ENCODE data around the gene AKAP17A.

AKAP17A gene

GRCh38 chrX:1606496-1606895 is 15.1 kb downstream of the AKAP17A start:
- H3F3A ChIP-seq (ENCODE audit: insufficient read depth, low read length), result no peaks in the 10 kb centered on the region

GRCh38 chrX:1609311-1609710 is 17.9 kb downstream of the AKAP17A start:
- no peak overlapping the region for H3K9ac ChIP-seq (ENCODE audit: low read length)
- no peak overlapping the region for H3K4me3 ChIP-seq (ENCODE audit: low read length)
- H3K27ac ChIP-seq (ENCODE audit: low read length), result no peak overlapping the region

More at GRCh38 chrX:1606496-1606895, 15.1 kb downstream of the AKAP17A start:
- no peaks in the 10 kb centered on the region for H3K9me3 ChIP-seq (replicated peaks; ENCODE audit: insufficient read depth, low read length)
- no peaks in the 10 kb centered on the region for H4K20me1 ChIP-seq (ENCODE audit: insufficient read depth, low read length)
- no peaks in the 10 kb centered on the region for H3K4me1 ChIP-seq (ENCODE audit: low read length)
- H3K27me3 ChIP-seq (replicated peaks; ENCODE audit: insufficient read depth, low read length), result no peaks in the 10 kb centered on the region
- H3K4me2 ChIP-seq (ENCODE audit: low read depth, low read length), result no peak overlapping the region
- no peaks in the 10 kb centered on the region for H3K79me2 ChIP-seq (ENCODE audit: low read length)
- no peak overlapping the region for H3K4me3 ChIP-seq (ENCODE audit: low read length)
- TF ChIP-seq CTCF (IDR thresholded peaks at IDR 0.05; ENCODE audit: low read length) (no peak), EZH2 (optimal IDR thresholded peaks at IDR 0.05; ENCODE audit: low read depth, low read length) (no peak), EZH2phosphoT487 (IDR thresholded peaks at IDR 0.05; ENCODE audit: low read length) (no peak)
- H3K36me3 ChIP-seq (replicated peaks; ENCODE audit: insufficient read depth, low read length), result no peaks in the 10 kb centered on the region
- H2AFZ ChIP-seq (ENCODE audit: low read length), result no peak overlapping the region
- H3K27ac ChIP-seq (ENCODE audit: low read length), result no peak overlapping the region
- H3K9ac ChIP-seq (ENCODE audit: low read length), result no peak overlapping the region
- no peak for DNase-seq
- no peaks in the 10 kb centered on the region for H3K9me2 ChIP-seq (replicated peaks; ENCODE audit: insufficient read depth, low read length)

GRCh38 chrX:1609762-1610161 is 18.4 kb downstream of the AKAP17A start:
- H3F3A ChIP-seq (ENCODE audit: insufficient read depth, low read length), result no peaks in the 10 kb centered on the region
- DNase-seq, result no peak
- no peaks in the 10 kb centered on the region for H3K36me3 ChIP-seq (replicated peaks; ENCODE audit: insufficient read depth, low read length)
- no peaks in the 10 kb centered on the region for H4K20me1 ChIP-seq (ENCODE audit: insufficient read depth, low read length)
- H3K27ac ChIP-seq (ENCODE audit: low read length), result no peak overlapping the region
- no peaks in the 10 kb centered on the region for H3K4me1 ChIP-seq (ENCODE audit: low read length)
- H3K4me2 ChIP-seq (ENCODE audit: low read depth, low read length), result no peak overlapping the region
- no peaks in the 10 kb centered on the region for H3K79me2 ChIP-seq (ENCODE audit: low read length)
- no peak for TF ChIP-seq CTCF (IDR thresholded peaks at IDR 0.05; ENCODE audit: low read length)
- no peak for TF ChIP-seq EZH2phosphoT487 (IDR thresholded peaks at IDR 0.05; ENCODE audit: low read length)
- TF ChIP-seq EZH2 (optimal IDR thresholded peaks at IDR 0.05; ENCODE audit: low read depth, low read length), result no peak
- no peak overlapping the region for H2AFZ ChIP-seq (ENCODE audit: low read length)
- H3K4me3 ChIP-seq (ENCODE audit: low read length), result no peak overlapping the region
- H3K27me3 ChIP-seq (replicated peaks; ENCODE audit: insufficient read depth, low read length), result no peaks in the 10 kb centered on the region
- H3K9me2 ChIP-seq (replicated peaks; ENCODE audit: insufficient read depth, low read length), result no peaks in the 10 kb centered on the region
- no peaks in the 10 kb centered on the region for H3K9me3 ChIP-seq (replicated peaks; ENCODE audit: insufficient read depth, low read length)
- H3K9ac ChIP-seq (ENCODE audit: low read length), result no peak overlapping the region

More at GRCh38 chrX:1609311-1609710, 17.9 kb downstream of the AKAP17A start:
- Histone ChIP-seq H3K4me2 (ENCODE audit: low read depth, low read length) (no peak overlapping the region), H3K27me3 (replicated peaks; ENCODE audit: insufficient read depth, low read length) (no peaks in the 10 kb centered on the region), H3K4me1 (ENCODE audit: low read length) (no peaks in the 10 kb centered on the region), H4K20me1 (ENCODE audit: insufficient read depth, low read length) (no peaks in the 10 kb centered on the region), H3K9me2 (replicated peaks; ENCODE audit: insufficient read depth, low read length) (no peaks in the 10 kb centered on the region), H3F3A (ENCODE audit: insufficient read depth, low read length) (no peaks in the 10 kb centered on the region), H3K79me2 (ENCODE audit: low read length) (no peaks in the 10 kb centered on the region), H2AFZ (ENCODE audit: low read length) (no peak overlapping the region), H3K9me3 (replicated peaks; ENCODE audit: insufficient read depth, low read length) (no peaks in the 10 kb centered on the region), H3K36me3 (replicated peaks; ENCODE audit: insufficient read depth, low read length) (no peaks in the 10 kb centered on the region)
- no peak for TF ChIP-seq CTCF (IDR thresholded peaks at IDR 0.05; ENCODE audit: low read length)
- TF ChIP-seq EZH2 (optimal IDR thresholded peaks at IDR 0.05; ENCODE audit: low read depth, low read length), result no peak
- TF ChIP-seq EZH2phosphoT487 (IDR thresholded peaks at IDR 0.05; ENCODE audit: low read length), result no peak
- DNase-seq, result no peak
